ENCODE data around the gene UXT. TPM values are rescaled to one million over a fixed set of nuclear protein-coding genes. Genes with fewer than 3 reads are reported as not detected.
A peak's percentile ranks its signal among the peaks of the same experiment; 100 is the strongest.

UXT gene
- polyA plus RNA-seq, 1 of the 3 experiments (the other 2 are of a cell fraction) = 205 TPM

DNA sequence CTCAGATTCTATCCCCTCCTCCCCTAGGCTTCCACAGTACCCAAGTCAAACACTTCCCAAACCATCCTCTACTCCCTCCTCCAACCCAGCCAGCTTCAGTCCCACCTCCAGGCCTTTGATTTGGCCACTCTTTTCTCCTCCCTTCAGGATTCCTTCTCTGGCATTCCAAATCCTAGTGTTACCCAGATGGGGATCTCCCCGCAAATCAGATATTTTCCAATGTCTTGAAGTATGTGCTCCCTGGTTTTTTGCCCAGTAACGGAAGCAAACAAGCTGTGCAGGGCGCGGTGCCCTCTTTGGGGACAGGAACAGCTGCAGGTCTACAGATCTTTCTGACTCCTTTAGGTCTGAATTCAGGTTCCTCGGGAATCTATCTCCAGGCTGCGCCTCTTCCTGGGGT is 37.1 kb downstream of the UXT start:
- no peak for DNase-seq
- Histone ChIP-seq H4K20me1 (ENCODE audit: insufficient read depth) (no peaks in the 10 kb centered on the region), H3K27me3 (ENCODE audit: insufficient read depth) (peaks cover 19% of the 10 kb centered on the region), H3K79me2 (ENCODE audit: insufficient read depth) (no peaks in the 10 kb centered on the region), H3K4me1 (ENCODE audit: control insufficient read depth in 1 of 2, insufficient read depth in 2 of 2, low read depth in 1 of 2, low read length in 1 of 2) (peaks cover 0 to 9% of the 10 kb centered on the region in 2 experiments; a peak in 1 of 4 replicates), H2AFZ (ENCODE audit: low read depth) (no peak overlapping the region), H3F3A (replicated peaks; ENCODE audit: insufficient read depth) (no peaks in the 10 kb centered on the region), H3K9me3 (no peaks in the 10 kb centered on the region), H3K4me3 (ENCODE audit: low read depth in 2 of 2, low read length in 1 of 2) (no peak overlapping the region), H3K9me2 (no peaks in the 10 kb centered on the region), H3K36me3 (replicated peaks in 1 of 2; ENCODE audit: control insufficient read depth in 1 of 2, insufficient read depth in 2 of 2, low read length in 1 of 2) (no peaks in the 10 kb centered on the region), H3K4me2 (no peak overlapping the region), H3K9ac (no peak overlapping the region), H3K27ac (ENCODE audit: low read depth in 2 of 2, low read length in 1 of 2) (no peak overlapping the region)
- ChIA-PET CTCF (interaction anchor here (2.3 kb wide), 1 partner anchor 81 kb away, joined by 7 read pairs; no protein-coding TSS in a partner anchor), POLR2A (no interaction called here)
- WGBS (ENCODE audit: low lambda C conversion rate) = 46% methylated on average over 6 of the region's 6 CpGs
- no peak for TF ChIP-seq SMC3 (IDR thresholded peaks at IDR 0.05; ENCODE audit: low read depth, low read length)
- no peak for TF ChIP-seq RCOR1 (IDR thresholded peaks at IDR 0.05; ENCODE audit: low read length)
- TF ChIP-seq, protein P1, sequence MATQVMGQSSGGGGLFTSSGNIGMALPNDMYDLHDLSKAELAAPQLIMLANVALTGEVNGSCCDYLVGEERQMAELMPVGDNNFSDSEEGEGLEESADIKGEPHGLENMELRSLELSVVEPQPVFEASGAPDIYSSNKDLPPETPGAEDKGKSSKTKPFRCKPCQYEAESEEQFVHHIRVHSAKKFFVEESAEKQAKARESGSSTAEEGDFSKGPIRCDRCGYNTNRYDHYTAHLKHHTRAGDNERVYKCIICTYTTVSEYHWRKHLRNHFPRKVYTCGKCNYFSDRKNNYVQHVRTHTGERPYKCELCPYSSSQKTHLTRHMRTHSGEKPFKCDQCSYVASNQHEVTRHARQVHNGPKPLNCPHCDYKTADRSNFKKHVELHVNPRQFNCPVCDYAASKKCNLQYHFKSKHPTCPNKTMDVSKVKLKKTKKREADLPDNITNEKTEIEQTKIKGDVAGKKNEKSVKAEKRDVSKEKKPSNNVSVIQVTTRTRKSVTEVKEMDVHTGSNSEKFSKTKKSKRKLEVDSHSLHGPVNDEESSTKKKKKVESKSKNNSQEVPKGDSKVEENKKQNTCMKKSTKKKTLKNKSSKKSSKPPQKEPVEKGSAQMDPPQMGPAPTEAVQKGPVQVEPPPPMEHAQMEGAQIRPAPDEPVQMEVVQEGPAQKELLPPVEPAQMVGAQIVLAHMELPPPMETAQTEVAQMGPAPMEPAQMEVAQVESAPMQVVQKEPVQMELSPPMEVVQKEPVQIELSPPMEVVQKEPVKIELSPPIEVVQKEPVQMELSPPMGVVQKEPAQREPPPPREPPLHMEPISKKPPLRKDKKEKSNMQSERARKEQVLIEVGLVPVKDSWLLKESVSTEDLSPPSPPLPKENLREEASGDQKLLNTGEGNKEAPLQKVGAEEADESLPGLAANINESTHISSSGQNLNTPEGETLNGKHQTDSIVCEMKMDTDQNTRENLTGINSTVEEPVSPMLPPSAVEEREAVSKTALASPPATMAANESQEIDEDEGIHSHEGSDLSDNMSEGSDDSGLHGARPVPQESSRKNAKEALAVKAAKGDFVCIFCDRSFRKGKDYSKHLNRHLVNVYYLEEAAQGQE (IDR thresholded peaks at IDR 0.05; ENCODE audit: low read depth, low read length) = no peak
- no peak for TF ChIP-seq ELF1 (IDR thresholded peaks at IDR 0.05)
- TF ChIP-seq, protein P2, sequence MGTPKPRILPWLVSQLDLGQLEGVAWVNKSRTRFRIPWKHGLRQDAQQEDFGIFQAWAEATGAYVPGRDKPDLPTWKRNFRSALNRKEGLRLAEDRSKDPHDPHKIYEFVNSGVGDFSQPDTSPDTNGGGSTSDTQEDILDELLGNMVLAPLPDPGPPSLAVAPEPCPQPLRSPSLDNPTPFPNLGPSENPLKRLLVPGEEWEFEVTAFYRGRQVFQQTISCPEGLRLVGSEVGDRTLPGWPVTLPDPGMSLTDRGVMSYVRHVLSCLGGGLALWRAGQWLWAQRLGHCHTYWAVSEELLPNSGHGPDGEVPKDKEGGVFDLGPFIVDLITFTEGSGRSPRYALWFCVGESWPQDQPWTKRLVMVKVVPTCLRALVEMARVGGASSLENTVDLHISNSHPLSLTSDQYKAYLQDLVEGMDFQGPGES (IDR thresholded peaks at IDR 0.05; ENCODE audit: low read depth, low read length) = no peak
- TF ChIP-seq USF1 (IDR thresholded peaks at IDR 0.05; ENCODE audit: borderline replicate concordance, low read depth) = no peak
- TF ChIP-seq TCF12 (IDR thresholded peaks at IDR 0.05) = no peak
- TF ChIP-seq POLR2AphosphoS5 (IDR thresholded peaks at IDR 0.05; ENCODE audit: low read depth, low read length) = no peak

- no peaks in the 10 kb centered on the region for H3K9me3 ChIP-seq
- ChIA-PET CTCF (interaction anchor here (0.7 to 1.2 kb wide), 3 partner anchors 12 to 80 kb away, joined by 3 to 4 read pairs (median 4); partner anchors contain the start of gene TIMP1), POLR2A (interaction anchor here (1.5 kb wide), 1 partner anchor 38 kb away, joined by 6 read pairs; the partner anchor contains the start of gene TIMP1)
- no peaks in the 10 kb centered on the region for H3K9me2 ChIP-seq
- H3K27ac ChIP-seq (ENCODE audit: low read depth in 2 of 2, low read length in 1 of 2) = peak overlapping the region in 1 of 2 experiments; percentile 65; a peak in 1 of 4 replicates
- H3K9ac ChIP-seq = no peak overlapping the region
- peak overlapping the region in 1 of 2 experiments; percentile 28; a peak in 1 of 4 replicates for H3K4me3 ChIP-seq (ENCODE audit: low read depth in 2 of 2, low read length in 1 of 2)
- no peak overlapping the region for H3K4me2 ChIP-seq
- H2AFZ ChIP-seq (ENCODE audit: low read depth) = no peak overlapping the region
- peaks cover 19% of the 10 kb centered on the region for H3K27me3 ChIP-seq (ENCODE audit: insufficient read depth)
- no peaks in the 10 kb centered on the region for H3K36me3 ChIP-seq (replicated peaks in 1 of 2; ENCODE audit: control insufficient read depth in 1 of 2, insufficient read depth in 2 of 2, low read length in 1 of 2)
- no peak for DNase-seq
- no peaks in the 10 kb centered on the region for H4K20me1 ChIP-seq (ENCODE audit: insufficient read depth)
- no peaks in the 10 kb centered on the region for H3F3A ChIP-seq (replicated peaks; ENCODE audit: insufficient read depth)
- H3K79me2 ChIP-seq (ENCODE audit: insufficient read depth) = no peaks in the 10 kb centered on the region
- H3K4me1 ChIP-seq (ENCODE audit: control insufficient read depth in 1 of 2, insufficient read depth in 2 of 2, low read depth in 1 of 2, low read length in 1 of 2) = peaks cover 0 to 9% of the 10 kb centered on the region in 2 experiments; a peak in 1 of 4 replicates
- WGBS (ENCODE audit: low lambda C conversion rate) = 44% methylated on average over 9 of the region's 9 CpGs
- TF ChIP-seq ELF1 (IDR thresholded peaks at IDR 0.05) (no peak), SIN3A (IDR thresholded peaks at IDR 0.05; ENCODE audit: borderline replicate concordance, low read depth, low read length) (no peak), SMC3 (IDR thresholded peaks at IDR 0.05; ENCODE audit: low read depth, low read length) (no peak), CHD2 (IDR thresholded peaks at IDR 0.05; ENCODE audit: low read length, partially characterized antibody) (no peak), RFX5 (IDR thresholded peaks at IDR 0.05; ENCODE audit: low read length) (no peak), RAD21 (IDR thresholded peaks at IDR 0.05; ENCODE audit: low read length) (no peak), GATA2 (CRISPR knock-in tag; IDR thresholded peaks at IDR 0.05) (no peak), USF1 (IDR thresholded peaks at IDR 0.05; ENCODE audit: borderline replicate concordance, low read depth) (no peak), TCF12 (IDR thresholded peaks at IDR 0.05) (no peak)
- TF ChIP-seq, protein P2 (IDR thresholded peaks at IDR 0.05; ENCODE audit: low read depth, low read length) = no peak
- TF ChIP-seq, protein P1 (IDR thresholded peaks at IDR 0.05; ENCODE audit: low read depth, low read length) = no peak
Measured at GRCh38 chrX:47620303-47620685, 38.7 kb downstream of the UXT start.

Data from SK-N-SH (cell line).